HepG2 (cell line): ENCODE results near the gene CLTCL1.

Source experiments
- BCL3 ChIP-seq: sonication (generic); formaldehyde crosslinking; IDR thresholded peaks from 2 replicates; pipeline ENCODE4 v1.5.1; 2020; ENCODE audit warnings: mild to moderate bottlenecking, missing genetic modification reagents, moderate library complexity
- CBX2 ChIP-seq, 2 experiments: fragments of 200-600 bp in 1 of 2; sonication (generic); formaldehyde crosslinking in 1 of 2; IDR thresholded peaks; 2 replicates each; pipeline versions ENCODE4 v1.7.0 to v1.8.1; 2018 to 2022; ENCODE audit warnings: low read depth in 2 of 2, low read length in 1 of 2, mild to moderate bottlenecking in 1 of 2, missing genetic modification reagents in 1 of 2
- FOXA3 ChIP-seq: IDR thresholded peaks from 2 replicates; pipeline ENCODE4 v1.6.1; 2016; ENCODE audit warnings: missing genetic modification reagents, missing compliant biosample characterization
- HIVEP1 ChIP-seq: sonication (generic); formaldehyde crosslinking; IDR thresholded peaks from 2 replicates; pipeline ENCODE4 v1.4.0; 2020; ENCODE audit warnings: mild to moderate bottlenecking, missing genetic modification reagents
- HNRNPL ChIP-seq: fragments of 200-400 bp; formaldehyde crosslinking; IDR thresholded peaks from 2 replicates; pipeline ENCODE4 v1.6.1; 2017; ENCODE audit warnings: mild to moderate bottlenecking, low read depth, low read length
- NCOA1 ChIP-seq: sonication (generic); formaldehyde crosslinking; IDR thresholded peaks from 2 replicates; pipeline ENCODE4 v1.9.0; 2021; ENCODE audit warnings: missing genetic modification reagents
- SP4 ChIP-seq: sonication (generic); formaldehyde crosslinking; IDR thresholded peaks from 2 replicates; pipeline ENCODE4 v1.8.1; 2023; ENCODE audit warnings: mild to moderate bottlenecking, missing genetic modification reagents
- ZBTB7A ChIP-seq: sonication (generic); formaldehyde crosslinking; IDR thresholded peaks from 2 replicates; pipeline ENCODE4 v1.8.0; 2022; ENCODE audit warnings: mild to moderate bottlenecking, missing genetic modification reagents
- ZBTB7B ChIP-seq: sonication (generic); formaldehyde crosslinking; IDR thresholded peaks from 2 replicates; pipeline ENCODE4 v1.4.0; 2020; ENCODE audit warnings: missing genetic modification reagents
- ZSCAN21 ChIP-seq: sonication (generic); formaldehyde crosslinking; IDR thresholded peaks from 2 replicates; pipeline ENCODE4 v1.8.0; 2022; ENCODE audit warnings: mild to moderate bottlenecking, missing genetic modification reagents, moderate library complexity, borderline replicate concordance

- TF ChIP-seq CBX2 (IDR thresholded peaks at IDR 0.05; ENCODE audit: low read depth, low read length), result no peak
- no peak for TF ChIP-seq CBX2 (CRISPR knock-in tag; IDR thresholded peaks at IDR 0.05; ENCODE audit: low read depth)
- no peak for TF ChIP-seq BCL3 (CRISPR knock-in tag)
- no peak for TF ChIP-seq FOXA3
- TF ChIP-seq HIVEP1 (CRISPR knock-in tag), result no peak
- TF ChIP-seq ZBTB7B (CRISPR knock-in tag), result no peak
- TF ChIP-seq NCOA1, result no peak
- no peak for TF ChIP-seq SP4
- no peak for TF ChIP-seq HNRNPL
- no peak for TF ChIP-seq ZSCAN21 (CRISPR knock-in tag)
- TF ChIP-seq ZBTB7A (CRISPR knock-in tag), result no peak
Measured at GRCh38 chr22:19146215-19146968, 145.1 kb downstream of the CLTCL1 start.
